ENCODE results near the gene FXYD6.

DNA sequence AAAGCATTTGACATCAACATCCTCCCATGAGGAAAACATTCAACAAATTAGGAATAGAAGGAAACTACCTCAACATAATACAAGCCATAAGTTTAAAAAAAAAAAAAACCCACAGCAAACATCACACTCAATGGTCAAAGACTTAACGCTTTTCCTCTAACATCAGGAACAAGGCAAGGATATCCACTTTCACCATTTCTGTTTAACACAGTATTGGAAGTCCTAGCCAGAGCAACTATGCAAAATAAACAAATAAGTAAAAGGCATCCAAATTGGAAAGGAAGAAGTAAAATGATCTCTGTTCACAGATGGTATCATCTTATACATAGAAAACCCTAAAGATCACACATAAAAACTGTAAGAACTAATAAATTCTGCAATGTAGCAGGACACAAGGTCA, 13.1 kb downstream of the FXYD6 start:
- TF ChIP-seq, protein P1, sequence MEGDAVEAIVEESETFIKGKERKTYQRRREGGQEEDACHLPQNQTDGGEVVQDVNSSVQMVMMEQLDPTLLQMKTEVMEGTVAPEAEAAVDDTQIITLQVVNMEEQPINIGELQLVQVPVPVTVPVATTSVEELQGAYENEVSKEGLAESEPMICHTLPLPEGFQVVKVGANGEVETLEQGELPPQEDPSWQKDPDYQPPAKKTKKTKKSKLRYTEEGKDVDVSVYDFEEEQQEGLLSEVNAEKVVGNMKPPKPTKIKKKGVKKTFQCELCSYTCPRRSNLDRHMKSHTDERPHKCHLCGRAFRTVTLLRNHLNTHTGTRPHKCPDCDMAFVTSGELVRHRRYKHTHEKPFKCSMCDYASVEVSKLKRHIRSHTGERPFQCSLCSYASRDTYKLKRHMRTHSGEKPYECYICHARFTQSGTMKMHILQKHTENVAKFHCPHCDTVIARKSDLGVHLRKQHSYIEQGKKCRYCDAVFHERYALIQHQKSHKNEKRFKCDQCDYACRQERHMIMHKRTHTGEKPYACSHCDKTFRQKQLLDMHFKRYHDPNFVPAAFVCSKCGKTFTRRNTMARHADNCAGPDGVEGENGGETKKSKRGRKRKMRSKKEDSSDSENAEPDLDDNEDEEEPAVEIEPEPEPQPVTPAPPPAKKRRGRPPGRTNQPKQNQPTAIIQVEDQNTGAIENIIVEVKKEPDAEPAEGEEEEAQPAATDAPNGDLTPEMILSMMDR (IDR thresholded peaks at IDR 0.05; ENCODE audit: low read length): no peak
- no peak for TF ChIP-seq EZH2phosphoT487 (IDR thresholded peaks at IDR 0.05; ENCODE audit: low read length)
